GM18508 (cell line): ENCODE data around the gene NCOA3.

ENCODE experiments used
- ATAC-seq: cut with Tn5 transposase; IDR thresholded peaks from one replicate; pipeline ENCODE4 v1.9.1; 2021; ENCODE audit warnings: moderate number of reproducible peaks; ENCODE audit not compliant: insufficient read depth, unreplicated experiment

The NCOA3 gene

GRCh38 chr20:47618479-47618878, 116.8 kb downstream of the NCOA3 start:
- ATAC-seq, result no peak

GRCh38 chr20:47620808-47621805, 119.4 kb downstream of the NCOA3 start:
- no peak for ATAC-seq

DNA sequence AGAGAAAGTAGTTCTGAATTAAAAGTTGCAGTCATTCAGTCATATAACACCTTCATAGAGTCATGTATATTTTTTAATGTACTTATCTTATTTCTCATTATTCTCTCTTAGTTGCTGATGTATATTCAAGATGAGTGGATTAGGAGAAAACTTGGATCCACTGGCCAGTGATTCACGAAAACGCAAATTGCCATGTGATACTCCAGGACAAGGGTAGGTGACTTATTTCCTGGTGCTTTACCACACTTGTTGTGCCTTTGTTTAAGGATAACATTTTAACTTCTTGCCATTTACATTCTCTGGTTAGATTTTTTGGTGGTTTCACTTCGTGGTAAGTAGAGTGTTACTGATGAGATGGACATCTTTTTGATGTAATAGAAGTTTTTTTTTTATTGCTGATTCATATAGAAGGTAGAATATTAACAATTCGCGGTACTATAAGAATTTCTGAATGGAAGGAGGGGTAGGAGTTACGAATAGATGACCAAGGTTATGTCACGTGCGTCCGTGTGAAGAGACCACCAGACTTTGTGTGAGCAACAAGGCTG, 120.5 kb downstream of the NCOA3 start:
- no peak for ATAC-seq

DNA sequence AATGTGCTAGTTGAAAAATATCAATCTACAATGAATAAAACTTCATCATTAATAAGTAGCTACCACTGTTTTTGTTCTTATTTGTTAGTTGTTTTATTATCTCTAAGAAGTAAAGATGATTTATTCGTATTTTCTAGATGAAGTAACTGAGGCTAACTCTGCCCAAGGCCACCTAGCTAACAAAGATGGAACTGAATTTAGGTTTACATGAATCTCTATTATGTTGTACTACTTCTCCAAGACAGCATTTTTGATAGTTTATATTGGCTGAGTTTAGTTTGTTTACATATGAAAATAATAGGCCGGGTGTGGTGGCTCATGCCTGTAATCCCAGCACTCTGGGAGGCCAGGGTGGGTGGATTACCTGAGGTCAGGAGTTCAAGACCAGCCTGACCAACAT, 121.5 kb downstream of the NCOA3 start:
- ATAC-seq, result no peak

- ATAC-seq, result no peak
These were observed 125.9 kb downstream of the NCOA3 start for GRCh38 chr20:47627540-47627939.

DNA sequence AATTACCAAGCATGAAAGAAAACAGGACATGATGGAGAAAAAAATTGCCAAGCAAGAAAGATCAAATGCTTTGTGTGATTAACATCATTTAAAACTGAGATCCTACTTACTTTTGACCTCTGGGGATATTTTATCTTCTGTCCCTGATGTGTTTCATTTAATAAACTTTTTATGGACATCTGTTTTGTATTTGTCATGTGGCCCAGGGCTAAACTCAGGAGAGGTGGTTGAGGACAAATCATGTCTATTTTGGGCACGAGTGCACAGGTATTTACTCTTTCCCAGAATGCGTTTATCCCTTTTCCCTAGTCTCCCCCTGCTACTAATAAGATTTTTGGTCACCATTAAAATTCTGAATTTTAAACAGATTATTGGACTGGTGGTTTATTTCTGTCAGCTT, 128.2 kb downstream of the NCOA3 start:
- ATAC-seq, result no peak

GRCh38 chr20:47631078-47631477, 129.4 kb downstream of the NCOA3 start:
- ATAC-seq, result no peak

GRCh38 chr20:47635256-47635655, 133.6 kb downstream of the NCOA3 start:
- ATAC-seq, result no peak

DNA sequence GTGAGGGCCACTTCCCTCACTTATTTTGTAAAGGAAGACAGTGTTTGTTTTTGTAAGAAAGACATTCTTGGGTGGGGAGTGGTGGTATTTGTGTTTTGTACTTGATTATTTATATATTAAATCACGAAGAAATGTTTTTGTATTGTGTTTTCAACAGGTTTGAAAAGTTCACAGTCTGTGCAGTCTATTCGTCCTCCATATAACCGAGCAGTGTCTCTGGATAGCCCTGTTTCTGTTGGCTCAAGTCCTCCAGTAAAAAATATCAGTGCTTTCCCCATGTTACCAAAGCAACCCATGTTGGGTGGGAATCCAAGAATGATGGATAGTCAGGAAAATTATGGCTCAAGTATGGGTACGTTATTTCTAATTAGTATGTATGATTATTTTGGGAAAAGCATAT, 137.2 kb downstream of the NCOA3 start:
- no peak for ATAC-seq

GRCh38 chr20:47642118-47642517, 140.4 kb downstream of the NCOA3 start:
- no peak for ATAC-seq

GRCh38 chr20:47642624-47643023, 140.9 kb downstream of the NCOA3 start:
- no peak for ATAC-seq

- no peak for ATAC-seq
These were observed 143.9 kb downstream of the NCOA3 start for GRCh38 chr20:47645632-47646031.

GRCh38 chr20:47647994-47648393, 146.3 kb downstream of the NCOA3 start:
- ATAC-seq, result no peak

- ATAC-seq, result no peak
These were observed 147.3 kb downstream of the NCOA3 start for GRCh38 chr20:47648943-47649342.

DNA sequence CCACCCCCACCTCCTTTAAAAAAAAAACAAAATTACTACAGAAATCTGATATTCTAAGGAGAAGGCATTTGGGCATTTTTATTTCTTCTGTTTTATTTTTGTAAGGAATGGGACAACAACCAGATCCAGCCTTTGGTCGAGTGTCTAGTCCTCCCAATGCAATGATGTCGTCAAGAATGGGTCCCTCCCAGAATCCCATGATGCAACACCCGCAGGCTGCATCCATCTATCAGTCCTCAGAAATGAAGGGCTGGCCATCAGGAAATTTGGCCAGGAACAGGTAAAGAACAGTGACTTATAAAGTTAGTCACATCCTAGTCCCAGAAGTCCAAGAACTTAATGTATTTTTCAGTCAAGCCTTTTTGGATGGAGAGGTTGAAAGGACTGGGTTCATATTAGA, 150.6 kb downstream of the NCOA3 start:
- ATAC-seq, result no peak

DNA sequence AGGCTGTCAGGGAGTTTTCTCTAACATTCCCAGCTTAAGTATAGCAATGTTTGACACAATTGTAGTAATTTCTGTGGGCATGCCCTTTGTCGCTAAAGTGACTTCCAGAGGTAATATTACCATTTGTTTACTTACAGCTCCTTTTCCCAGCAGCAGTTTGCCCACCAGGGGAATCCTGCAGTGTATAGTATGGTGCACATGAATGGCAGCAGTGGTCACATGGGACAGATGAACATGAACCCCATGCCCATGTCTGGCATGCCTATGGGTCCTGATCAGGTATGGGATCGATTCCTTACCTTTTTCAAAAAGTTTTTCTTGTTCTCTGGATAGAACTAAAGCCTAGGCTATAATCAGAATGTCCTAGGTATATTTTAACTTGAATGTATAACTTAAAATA, 151.1 kb downstream of the NCOA3 start:
- ATAC-seq, result no peak

DNA sequence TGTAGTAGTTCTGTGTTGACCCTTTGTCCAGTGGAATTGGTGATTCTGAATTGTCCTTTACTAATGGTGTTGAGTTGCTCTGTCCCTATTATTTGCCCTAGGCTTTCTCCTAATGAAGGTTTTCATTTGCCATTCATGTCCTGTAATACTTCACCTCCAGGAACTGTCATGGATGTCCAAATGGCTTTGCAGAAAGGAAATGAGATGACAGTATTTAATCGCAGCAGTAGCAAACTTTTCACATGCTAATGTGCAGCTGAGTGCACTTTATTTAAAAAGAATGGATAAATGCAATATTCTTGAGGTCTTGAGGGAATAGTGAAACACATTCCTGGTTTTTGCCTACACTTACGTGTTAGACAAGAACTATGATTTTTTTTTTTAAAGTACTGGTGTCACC, 152.2 kb downstream of the NCOA3 start:
- ATAC-seq, result no peak

- ATAC-seq, result no peak
These were observed 152.7 kb downstream of the NCOA3 start for GRCh38 chr20:47654370-47654769.

DNA sequence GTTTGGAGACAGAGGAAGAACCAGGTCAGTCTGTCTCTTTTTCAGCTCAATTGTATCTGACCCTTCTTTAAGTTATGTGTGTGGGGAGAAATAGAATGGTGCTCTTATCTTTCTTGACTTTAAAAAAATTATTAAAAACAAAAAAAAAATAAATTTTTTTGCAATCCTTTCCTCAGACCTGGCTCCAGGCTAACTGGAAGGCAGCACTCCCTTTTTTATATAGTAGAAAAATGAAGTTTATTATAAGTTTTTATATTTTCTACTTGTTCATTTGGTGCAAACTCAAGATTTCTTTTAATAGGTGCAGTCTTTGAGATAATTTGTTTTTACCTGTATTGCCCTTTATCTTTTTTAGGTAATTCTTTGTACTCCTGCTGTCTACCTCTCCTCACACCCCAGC, 153.9 kb downstream of the NCOA3 start:
- ATAC-seq, result no peak

- ATAC-seq, result no peak
These were observed 154.6 kb downstream of the NCOA3 start for GRCh38 chr20:47656318-47656717.

GRCh38 chr20:47659904-47660601, 158.4 kb downstream of the NCOA3 start:
- no peak for ATAC-seq
